Measurements from ENCODE around the gene PTPRF.
A peak's percentile ranks its signal among the peaks of the same experiment; 100 is the strongest.

Gene PTPRF

DNA sequence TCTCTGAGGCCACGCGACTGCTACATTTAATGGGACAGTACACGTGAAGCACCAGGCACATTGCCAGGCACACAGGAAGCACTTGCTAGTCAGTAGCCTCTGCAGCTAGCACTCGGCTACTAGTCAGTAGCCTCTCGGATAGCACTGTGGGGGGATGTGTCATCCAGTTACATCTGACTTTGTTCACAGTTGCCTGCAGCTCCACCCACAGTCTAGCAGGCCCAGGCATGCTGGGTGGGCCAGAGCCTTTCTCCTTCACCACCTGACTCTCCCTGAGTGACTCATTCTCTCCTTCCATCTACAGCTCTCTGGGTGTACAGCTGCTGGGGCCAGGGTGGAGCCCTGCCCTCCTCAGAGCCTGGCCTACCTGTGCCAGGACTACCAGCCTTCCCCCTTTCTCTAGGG is 51.5 kb downstream of the PTPRF start:
- DNase-seq (ENCODE audit: low spot score) = peak; percentile 78

DNA sequence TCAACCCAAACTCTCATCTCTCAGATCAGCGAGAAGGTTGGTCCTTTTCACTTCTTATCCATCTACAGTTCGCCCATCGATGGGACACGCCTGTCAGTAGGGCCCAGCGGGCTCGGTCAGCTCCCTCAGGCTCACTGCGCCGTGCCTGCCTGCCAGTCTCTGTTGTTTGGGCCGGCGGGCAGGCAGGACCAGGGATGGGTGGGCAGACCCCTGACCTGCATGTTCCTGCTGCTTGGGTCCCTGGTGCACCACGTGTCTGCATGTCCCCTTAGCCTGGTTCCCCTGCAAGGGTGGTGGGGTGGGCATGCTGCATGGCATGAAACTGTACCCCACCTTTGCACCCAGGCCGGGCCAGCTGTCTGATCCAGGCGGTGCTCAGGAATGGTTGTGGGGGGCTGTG is 52.4 kb downstream of the PTPRF start:
- no peak for DNase-seq (ENCODE audit: low spot score)

DNA sequence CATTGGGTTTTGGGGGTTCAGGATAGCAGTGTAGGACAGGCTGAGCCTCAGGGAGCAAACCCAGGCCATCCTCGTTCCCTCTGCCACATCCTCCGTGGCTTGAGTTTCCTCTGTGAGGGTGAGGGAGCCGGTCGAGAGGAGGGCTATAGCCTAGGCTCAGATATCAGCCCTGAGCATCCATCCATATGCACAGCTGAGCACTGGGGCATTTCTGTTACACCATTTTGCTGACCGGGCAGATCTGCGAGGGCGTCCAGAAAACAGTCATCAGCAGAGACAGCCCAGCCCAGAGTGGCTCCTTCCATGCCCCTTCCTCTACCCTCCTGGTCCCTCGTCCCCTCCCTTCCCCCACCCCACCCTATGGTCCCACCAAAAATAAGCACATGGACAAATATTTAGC is 53.5 kb downstream of the PTPRF start:
- no peak for DNase-seq (ENCODE audit: low spot score)

DNA sequence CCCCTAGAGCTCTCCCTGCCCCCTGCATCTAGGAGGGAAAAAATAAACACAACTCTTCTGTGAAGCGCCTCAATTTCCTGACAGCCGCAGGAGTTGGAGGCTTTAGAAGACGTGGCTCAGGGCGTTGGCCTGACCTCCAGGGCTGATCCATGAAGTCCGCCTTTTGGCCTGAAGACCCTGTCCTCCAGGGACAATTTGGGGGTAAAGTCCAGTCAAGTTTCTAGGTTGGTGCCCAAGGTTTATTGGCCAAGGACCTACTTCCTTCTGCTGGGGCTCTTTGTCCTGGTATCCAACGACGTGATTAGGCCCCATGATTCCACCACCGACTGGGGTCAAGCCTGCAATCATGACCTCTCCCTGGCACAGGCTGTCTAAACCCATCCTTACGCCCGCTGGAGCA is 54.9 kb downstream of the PTPRF start:
- DNase-seq (ENCODE audit: low spot score) = no peak

DNA sequence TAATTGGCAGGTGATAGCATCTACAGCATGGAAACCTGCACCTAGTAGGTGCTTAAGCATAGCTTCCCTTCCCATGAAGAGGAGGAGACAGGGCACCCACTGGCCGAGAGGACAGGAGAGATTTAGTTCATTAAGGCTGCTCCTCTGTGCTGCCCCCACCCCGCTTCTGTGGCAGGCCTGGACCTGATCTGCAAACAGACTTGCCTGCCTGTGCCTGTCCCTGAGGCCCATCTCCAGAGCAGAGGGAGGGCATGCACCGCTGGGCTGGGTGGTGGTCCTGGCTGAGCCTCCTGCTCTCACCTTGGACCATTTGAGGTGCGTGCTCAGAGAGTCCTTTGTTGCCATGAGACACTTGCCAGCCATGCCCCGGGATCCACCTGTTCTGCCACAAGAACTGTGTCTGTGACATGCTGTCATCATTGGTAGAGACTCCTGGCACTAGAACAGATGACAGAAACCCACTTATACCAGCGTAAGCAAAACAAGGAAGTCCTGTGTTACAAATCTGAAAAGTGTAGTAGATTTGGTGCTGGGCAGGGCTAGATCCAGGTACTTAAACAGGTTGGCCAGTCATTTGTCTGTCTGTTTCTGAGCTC is 55.6 kb downstream of the PTPRF start:
- no peak for DNase-seq (ENCODE audit: low spot score)

DNA sequence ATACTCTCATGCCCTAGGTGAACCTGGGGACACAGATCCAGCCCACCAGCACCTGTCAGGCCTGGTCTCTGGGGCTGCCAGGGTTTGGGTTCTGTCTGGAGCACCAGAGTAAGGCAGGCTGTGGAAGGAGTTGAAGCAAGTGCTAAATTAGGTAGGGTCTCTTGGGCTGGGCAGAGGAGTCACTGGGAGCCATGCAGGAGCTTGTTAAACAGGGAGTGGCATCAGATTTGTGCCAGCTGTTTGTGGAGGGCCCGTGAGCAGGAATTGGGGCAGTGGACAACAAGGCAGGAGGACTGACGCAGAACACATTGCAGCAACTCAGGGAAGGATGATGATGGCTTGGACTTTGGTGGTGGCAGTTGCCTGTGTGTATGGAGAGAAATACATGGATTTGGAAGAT is 56.3 kb downstream of the PTPRF start:
- no peak for DNase-seq (ENCODE audit: low spot score)

DNA sequence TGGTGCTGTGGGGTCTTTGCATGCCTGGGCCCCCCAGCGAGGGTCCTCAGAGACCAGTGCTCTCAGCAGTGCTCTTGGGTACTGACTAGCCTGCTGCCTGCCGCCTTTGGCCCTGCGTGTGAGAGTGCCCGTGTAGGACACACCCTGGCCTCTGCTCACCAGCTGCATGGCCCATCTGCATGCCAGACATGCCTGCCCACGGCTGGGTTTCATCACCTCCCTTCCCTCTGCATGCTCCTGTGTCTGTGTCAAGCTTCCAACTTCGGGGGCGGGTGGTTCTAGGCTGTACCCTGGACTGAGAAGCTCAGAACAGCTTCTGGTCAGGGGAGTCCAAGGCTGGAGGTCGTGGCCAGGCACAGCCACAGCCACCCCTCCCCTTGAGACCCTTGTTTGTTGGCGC is 56.9 kb downstream of the PTPRF start:
- no peak for DNase-seq (ENCODE audit: low spot score)

DNA sequence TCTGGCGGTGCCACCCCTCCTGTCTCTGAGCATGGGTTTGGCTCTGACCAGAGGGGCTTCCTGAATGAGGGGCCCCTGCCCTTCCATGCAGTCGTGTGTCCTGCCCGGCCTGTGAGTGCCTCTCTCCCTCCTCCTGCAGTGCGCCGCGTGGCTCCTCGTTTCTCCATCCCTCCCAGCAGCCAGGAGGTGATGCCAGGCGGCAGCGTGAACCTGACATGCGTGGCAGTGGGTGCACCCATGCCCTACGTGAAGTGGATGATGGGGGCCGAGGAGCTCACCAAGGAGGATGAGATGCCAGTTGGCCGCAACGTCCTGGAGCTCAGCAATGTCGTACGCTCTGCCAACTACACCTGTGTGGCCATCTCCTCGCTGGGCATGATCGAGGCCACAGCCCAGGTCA is 57.9 kb downstream of the PTPRF start:
- no peak for DNase-seq (ENCODE audit: low spot score)

DNA sequence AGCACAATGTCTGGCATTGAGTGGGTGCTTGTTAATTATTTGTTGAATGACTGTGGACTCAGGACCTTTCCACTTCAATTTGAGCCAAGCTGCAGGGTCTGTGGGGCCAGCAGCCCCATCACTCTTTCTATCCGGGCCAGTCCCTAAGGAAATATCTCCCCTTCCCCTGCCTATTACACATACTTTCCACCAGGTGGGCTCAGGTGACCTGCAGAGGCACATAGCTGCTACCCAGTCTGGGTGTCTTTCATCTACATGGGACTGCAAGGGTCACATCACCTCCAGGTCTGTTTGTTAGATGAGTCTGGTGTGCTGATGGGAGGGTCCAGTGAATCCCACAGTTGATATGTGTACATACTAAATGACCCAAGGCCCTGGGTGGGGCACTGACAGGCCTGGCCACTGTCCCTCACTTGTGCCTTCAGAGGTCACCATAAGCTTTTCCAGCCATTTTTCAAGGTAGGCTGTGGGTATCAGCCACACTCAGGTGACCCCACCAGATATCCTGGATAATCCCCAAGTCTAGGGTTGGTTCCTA is 59.8 kb downstream of the PTPRF start:
- DNase-seq (ENCODE audit: low spot score) = no peak

DNA sequence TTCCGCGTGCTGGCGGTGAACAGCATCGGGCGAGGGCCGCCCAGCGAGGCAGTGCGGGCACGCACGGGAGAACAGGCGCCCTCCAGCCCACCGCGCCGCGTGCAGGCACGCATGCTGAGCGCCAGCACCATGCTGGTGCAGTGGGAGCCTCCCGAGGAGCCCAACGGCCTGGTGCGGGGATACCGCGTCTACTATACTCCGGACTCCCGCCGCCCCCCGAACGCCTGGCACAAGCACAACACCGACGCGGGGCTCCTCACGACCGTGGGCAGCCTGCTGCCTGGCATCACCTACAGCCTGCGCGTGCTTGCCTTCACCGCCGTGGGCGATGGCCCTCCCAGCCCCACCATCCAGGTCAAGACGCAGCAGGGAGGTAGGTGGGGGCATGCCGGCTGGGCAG is 60.5 kb downstream of the PTPRF start:
- DNase-seq (ENCODE audit: low spot score) = no peak

DNA sequence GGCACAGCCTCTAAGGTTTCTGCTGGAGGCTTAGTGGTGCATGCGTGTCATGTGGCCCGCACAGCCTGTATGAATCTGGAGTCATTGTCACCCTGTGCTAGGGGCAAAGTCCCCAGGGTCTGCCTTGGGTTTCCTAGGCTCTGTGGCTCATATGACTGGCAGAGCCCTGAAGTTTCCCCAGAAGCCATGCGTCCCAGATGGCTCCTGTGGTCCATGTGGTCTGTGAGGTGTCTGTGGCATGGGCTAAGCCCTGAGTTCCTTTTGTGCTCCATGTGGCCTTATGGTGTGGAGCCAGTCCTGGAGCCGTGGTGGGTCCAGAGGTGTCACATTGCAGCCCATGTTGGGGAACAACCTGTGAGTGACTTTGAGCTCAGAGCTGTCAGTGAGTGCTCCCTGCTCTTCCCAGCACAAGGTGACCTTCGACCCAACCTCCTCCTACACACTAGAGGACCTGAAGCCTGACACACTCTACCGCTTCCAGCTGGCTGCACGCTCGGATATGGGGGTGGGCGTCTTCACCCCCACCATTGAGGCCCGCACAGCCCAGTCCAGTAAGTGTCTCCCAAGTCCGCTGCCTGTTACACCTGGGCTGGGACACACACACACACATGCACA is 61.5 kb downstream of the PTPRF start:
- no peak for DNase-seq (ENCODE audit: low spot score)

DNA sequence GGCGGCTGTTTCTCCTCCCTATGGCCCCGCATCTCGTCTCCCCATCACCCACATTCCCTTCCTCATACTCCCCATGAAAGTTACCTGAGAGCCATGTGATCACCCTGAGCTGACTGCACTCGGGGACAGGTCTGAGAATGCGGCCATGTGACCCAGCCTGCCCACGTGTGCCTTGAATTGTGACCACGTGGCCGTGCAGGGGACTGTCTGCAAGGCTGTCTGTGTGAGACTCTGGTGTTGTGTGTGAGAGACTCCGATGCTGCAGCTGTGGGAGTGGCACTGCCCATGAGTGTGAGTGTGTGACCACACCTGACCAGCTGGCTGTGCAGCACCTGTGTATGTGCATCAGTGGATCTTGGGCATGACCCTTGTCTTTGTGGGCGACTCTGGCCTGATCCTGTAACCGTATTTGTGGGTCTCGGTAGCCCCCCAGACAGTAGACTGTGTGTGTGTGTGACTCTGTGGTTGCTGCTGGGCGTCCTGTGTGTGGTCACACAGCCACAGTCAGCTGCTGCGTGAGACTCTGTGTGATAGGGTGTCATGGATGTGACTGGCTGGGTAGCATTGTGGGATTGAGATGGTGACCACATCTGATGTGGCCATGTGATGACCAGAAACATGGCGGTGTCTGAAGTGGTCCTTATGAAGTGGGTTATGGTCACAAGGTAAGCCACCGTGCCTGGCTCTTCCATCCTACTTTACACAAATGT is 62.4 kb downstream of the PTPRF start:
- DNase-seq (ENCODE audit: low spot score) = no peak

DNA sequence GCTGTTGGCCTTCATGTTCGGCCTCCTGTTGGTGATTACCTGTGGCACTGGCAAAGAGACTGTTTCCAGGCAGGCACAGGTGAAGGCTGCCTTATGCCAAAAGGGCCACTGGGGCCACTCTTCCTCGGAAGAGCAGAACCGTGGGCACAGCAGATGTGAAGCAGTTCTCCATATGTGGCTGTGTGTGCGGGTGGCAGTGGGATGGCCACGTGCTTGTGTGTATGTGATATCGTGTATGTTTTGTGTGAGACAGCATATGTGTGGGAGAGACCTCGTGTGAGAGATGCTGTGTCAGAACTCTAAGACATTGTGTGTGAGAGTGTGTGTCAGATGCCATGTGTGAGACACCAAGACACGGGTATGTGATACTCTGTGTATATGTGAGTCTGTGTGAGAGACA is 65.9 kb downstream of the PTPRF start:
- DNase-seq (ENCODE audit: low spot score) = no peak

DNA sequence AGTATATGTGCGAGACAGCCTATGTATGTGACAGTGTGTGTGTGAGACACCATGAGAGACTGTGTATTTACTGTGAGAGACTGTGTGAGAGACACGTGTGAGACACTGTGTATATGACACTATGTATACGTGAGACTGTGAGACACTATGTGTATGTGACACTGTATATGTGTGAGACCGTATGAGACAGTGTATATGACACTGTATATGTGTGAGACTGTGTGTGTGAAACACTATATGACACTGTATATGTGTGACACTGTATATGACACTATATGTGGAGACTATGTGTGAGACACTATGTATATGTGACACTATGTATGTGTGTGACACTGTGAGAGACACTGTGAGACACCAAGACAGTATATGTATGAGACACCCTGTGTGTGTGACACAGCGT is 66.3 kb downstream of the PTPRF start:
- DNase-seq (ENCODE audit: low spot score) = no peak

DNA sequence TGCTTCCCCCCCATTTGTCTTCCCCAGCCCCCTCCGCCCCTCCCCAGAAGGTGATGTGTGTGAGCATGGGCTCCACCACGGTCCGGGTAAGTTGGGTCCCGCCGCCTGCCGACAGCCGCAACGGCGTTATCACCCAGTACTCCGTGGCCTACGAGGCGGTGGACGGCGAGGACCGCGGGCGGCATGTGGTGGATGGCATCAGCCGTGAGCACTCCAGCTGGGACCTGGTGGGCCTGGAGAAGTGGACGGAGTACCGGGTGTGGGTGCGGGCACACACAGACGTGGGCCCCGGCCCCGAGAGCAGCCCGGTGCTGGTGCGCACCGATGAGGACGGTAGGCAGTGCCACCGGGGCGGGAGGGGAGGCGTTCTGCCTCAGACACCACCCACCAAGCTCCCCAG is 67.0 kb downstream of the PTPRF start:
- DNase-seq (ENCODE audit: low spot score) = no peak

DNA sequence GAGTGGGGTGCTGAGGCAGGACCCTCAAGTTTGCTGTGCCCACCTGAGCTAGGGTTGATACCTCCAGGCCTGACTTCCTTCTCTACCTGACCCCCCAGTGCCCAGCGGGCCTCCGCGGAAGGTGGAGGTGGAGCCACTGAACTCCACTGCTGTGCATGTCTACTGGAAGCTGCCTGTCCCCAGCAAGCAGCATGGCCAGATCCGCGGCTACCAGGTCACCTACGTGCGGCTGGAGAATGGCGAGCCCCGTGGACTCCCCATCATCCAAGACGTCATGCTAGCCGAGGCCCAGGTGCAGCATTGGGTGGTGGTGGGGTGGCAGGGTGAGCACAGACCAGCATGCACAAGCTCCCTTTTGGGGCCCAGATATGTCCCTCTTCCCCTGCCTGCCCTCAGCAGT is 67.9 kb downstream of the PTPRF start:
- DNase-seq (ENCODE audit: low spot score) = no peak

DNA sequence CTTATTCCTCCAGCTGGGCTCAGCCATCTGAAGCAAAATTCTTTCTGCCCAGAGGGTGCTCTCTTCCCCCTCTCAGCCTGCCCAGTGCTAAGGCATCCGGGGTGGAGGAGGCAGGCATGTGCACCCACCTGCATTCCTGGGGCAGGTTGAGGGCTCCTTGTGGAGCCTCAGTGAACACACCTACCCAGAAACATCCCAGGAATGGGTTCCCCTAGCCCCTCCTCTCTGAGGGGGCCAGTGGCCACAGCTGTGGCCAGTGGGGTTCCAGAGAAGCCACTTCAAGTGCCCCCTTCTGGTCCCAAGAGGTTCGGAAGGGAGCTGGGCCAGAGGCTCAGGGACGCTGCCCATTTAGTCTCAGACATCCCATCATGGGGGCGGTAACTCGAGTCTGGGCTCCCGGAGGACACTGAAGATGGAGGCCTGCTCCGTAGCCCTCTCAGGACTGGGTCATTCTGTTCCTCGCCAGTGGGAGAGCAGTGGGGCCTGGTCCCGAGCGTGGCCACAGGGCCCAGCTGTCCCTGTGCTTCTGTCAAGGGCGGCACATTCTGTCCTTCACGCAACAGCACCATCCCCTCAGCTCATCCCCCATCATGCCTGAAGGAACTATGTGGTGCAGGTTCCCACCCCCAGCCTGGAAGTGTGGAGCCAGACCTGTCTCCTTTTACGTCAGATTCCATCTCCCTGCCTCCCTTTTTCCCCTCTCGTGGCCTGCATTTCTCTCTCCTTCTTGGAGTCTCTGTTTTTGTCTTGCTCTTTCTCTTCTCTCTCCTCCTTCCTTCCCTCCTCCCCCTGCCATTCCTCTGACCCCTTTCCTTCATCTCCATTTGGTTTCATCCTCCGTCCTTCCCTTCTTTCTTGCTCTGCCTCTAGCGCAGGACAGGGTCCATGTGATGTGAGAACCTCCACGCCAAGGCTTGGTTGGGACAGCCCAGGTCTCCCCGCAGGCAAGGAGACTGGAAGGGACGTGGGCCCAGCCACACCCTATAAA is 69.6 kb downstream of the PTPRF start:
- no peak for DNase-seq (ENCODE audit: low spot score)

DNA sequence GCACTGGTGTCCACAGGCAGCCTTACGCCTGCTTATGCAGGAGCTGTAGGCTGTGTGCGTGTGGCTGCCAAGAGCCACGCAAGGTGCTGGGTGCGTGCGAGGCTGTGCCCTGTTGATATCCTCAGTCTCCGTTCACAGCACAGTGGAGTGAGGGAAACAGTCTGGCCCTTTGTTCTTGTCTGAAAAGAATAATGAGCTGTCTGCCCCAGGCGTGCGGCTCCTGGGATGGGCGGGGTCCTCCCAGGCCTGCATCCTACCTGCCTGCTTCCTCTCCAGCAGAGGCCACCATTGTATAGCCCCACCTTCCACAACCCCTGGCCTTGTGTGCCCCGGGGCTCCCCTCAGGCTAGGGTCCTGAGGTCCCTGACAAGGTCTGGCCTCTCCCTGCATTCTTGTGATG is 72.3 kb downstream of the PTPRF start:
- no peak for DNase-seq (ENCODE audit: low spot score)

DNA sequence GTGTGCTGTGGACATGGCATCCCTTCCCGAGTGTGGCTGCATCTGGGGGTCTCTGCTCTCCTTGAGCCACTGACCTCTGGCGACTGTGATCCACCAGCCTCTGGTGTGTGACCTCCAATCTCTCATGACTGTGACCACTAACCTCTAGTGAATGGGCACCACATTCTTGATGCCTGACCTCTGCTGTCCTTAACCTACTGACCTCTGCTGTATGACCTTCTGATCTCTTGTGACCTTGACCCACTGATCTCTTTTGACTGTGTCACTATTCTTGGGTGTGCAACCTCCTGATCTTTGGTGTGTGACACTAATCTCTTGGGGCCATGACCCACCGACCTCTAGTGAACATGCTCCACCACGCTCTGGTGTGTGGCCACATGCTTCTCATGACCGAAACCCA is 73.5 kb downstream of the PTPRF start:
- DNase-seq (ENCODE audit: low spot score) = no peak

DNA sequence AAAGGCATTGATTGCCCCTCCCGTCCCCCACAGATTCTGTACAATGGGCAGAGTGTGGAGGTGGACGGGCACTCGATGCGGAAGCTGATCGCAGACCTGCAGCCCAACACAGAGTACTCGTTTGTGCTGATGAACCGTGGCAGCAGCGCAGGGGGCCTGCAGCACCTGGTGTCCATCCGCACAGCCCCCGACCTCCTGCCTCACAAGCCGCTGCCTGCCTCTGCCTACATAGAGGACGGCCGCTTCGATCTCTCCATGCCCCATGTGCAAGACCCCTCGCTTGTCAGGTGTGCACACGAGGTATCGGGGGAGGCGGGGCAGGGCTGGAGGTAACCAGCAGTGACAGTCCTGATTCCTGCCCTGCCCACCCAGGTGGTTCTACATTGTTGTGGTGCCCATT is 74.5 kb downstream of the PTPRF start:
- no peak for DNase-seq (ENCODE audit: low spot score)

DNA sequence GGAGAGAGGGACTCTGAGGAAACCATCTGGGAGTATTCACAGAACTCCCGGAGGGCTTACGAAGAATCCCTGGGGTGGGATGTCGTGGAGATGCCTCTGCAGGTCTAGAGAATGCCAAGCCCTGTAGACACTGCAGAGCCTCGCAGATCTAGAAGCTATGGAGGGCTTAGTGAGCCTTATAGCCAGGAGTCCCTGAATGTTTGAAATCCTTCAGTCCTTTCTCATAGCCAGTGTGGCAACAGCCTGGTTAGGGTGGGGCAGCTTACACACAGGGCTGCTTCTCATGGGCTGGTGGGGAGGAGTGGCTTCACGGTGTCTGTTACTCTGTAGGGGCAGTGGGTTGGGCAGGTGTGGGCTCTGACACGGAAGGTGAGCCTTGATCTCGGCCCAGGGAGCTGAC is 75.1 kb downstream of the PTPRF start:
- no peak for DNase-seq (ENCODE audit: low spot score)

DNA sequence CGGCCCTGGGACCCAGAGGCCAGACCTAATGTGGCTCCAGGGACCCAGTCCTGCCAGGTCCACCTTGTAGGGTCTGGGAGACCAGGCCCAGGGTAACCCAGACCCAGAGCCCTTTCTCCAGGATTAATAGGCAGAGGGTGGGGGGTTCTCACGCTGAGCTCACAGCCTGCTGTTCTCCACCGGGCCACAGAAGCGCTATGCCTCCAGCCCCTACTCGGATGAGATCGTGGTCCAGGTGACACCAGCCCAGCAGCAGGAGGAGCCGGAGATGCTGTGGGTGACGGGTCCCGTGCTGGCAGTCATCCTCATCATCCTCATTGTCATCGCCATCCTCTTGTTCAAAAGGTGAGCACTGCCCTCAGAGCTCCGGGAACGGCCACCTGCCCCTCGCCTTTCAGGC is 75.9 kb downstream of the PTPRF start:
- no peak for DNase-seq (ENCODE audit: low spot score)

Measured in RKO (cell line).